ENCODE data around the gene HOXC13.
A peak's percentile ranks its signal among the peaks of the same experiment; 100 is the strongest.

Gene HOXC13

GRCh38 chr12:53975064-53975471 is 36.4 kb downstream of the HOXC13 start:
- no peaks in the 10 kb centered on the region for H3K9me2 ChIP-seq (replicated peaks; ENCODE audit: control insufficient read depth, low read length)
- no peaks in the 10 kb centered on the region for H3K36me3 ChIP-seq (ENCODE audit: control insufficient read depth, low read length)
- peak overlapping the region; percentile 71 for H3K4me2 ChIP-seq (ENCODE audit: low read length)
- peaks cover 38% of the 10 kb centered on the region for H3K4me1 ChIP-seq (ENCODE audit: control insufficient read depth, low read length)
- H3K9me3 ChIP-seq (ENCODE audit: control insufficient read depth, insufficient read depth, low read length) = no peaks in the 10 kb centered on the region
- H3K27me3 ChIP-seq (ENCODE audit: control insufficient read depth, low read length) = peaks cover 65% of the 10 kb centered on the region
- H4K20me1 ChIP-seq (ENCODE audit: control insufficient read depth, insufficient read depth, low read depth, low read length) = no peaks in the 10 kb centered on the region; the same call in 1 of the 2 replicates
- no peak for TF ChIP-seq EZH2phosphoT487 (IDR thresholded peaks at IDR 0.05; ENCODE audit: borderline replicate concordance, low read length)
- no peak for TF ChIP-seq CTCF (IDR thresholded peaks at IDR 0.05; ENCODE audit: low read depth, low read length, poor library complexity, severe bottlenecking)
- H3K4me3 ChIP-seq (ENCODE audit: low read length) = peak overlapping the region; percentile 69
- H3K27ac ChIP-seq (ENCODE audit: low read depth, low read length) = peak overlapping the region; percentile 22
- no peaks in the 10 kb centered on the region for H3F3A ChIP-seq (ENCODE audit: control insufficient read depth, insufficient read depth)
- H3K79me2 ChIP-seq (ENCODE audit: control insufficient read depth, low read length) = no peaks in the 10 kb centered on the region

GRCh38 chr12:53975479-53976152 is 37.0 kb downstream of the HOXC13 start:
- H3K27ac ChIP-seq (ENCODE audit: low read depth, low read length) = no peak overlapping the region
- peaks cover 60% of the 10 kb centered on the region for H3K27me3 ChIP-seq (ENCODE audit: control insufficient read depth, low read length)
- no peaks in the 10 kb centered on the region; the same call in 1 of the 2 replicates for H4K20me1 ChIP-seq (ENCODE audit: control insufficient read depth, insufficient read depth, low read depth, low read length)
- H3K4me2 ChIP-seq (ENCODE audit: low read length) = peak overlapping the region; percentile 71
- peaks cover 38% of the 10 kb centered on the region for H3K4me1 ChIP-seq (ENCODE audit: control insufficient read depth, low read length)
- TF ChIP-seq CTCF (IDR thresholded peaks at IDR 0.05; ENCODE audit: low read depth, low read length, poor library complexity, severe bottlenecking) (no peak), EZH2phosphoT487 (IDR thresholded peaks at IDR 0.05; ENCODE audit: borderline replicate concordance, low read length) (no peak)
- H3K9me2 ChIP-seq (replicated peaks; ENCODE audit: control insufficient read depth, low read length) = no peaks in the 10 kb centered on the region
- no peaks in the 10 kb centered on the region for H3K36me3 ChIP-seq (ENCODE audit: control insufficient read depth, low read length)
- peak overlapping the region; percentile 69 for H3K4me3 ChIP-seq (ENCODE audit: low read length)
- no peaks in the 10 kb centered on the region for H3K79me2 ChIP-seq (ENCODE audit: control insufficient read depth, low read length)
- H3F3A ChIP-seq (ENCODE audit: control insufficient read depth, insufficient read depth) = no peaks in the 10 kb centered on the region
- H3K9me3 ChIP-seq (ENCODE audit: control insufficient read depth, insufficient read depth, low read length) = no peaks in the 10 kb centered on the region

- Histone ChIP-seq H3F3A (ENCODE audit: control insufficient read depth, insufficient read depth) (peaks cover 4% of the 10 kb centered on the region; the same call in 1 of the 2 replicates), H3K9me2 (replicated peaks; ENCODE audit: control insufficient read depth, low read length) (no peaks in the 10 kb centered on the region), H3K4me1 (ENCODE audit: control insufficient read depth, low read length) (peaks cover 38% of the 10 kb centered on the region), H3K4me3 (ENCODE audit: low read length) (no peak overlapping the region), H3K79me2 (ENCODE audit: control insufficient read depth, low read length) (no peaks in the 10 kb centered on the region), H3K27me3 (ENCODE audit: control insufficient read depth, low read length) (peaks cover 53% of the 10 kb centered on the region), H3K9me3 (ENCODE audit: control insufficient read depth, insufficient read depth, low read length) (no peaks in the 10 kb centered on the region), H3K27ac (ENCODE audit: low read depth, low read length) (no peak overlapping the region), H3K4me2 (ENCODE audit: low read length) (no peak overlapping the region), H3K36me3 (ENCODE audit: control insufficient read depth, low read length) (no peaks in the 10 kb centered on the region), H4K20me1 (ENCODE audit: control insufficient read depth, insufficient read depth, low read depth, low read length) (no peaks in the 10 kb centered on the region; the same call in 1 of the 2 replicates)
- no peak for TF ChIP-seq EZH2phosphoT487 (IDR thresholded peaks at IDR 0.05; ENCODE audit: borderline replicate concordance, low read length)
These were observed 37.7 kb downstream of the HOXC13 start for GRCh38 chr12:53976172-53976822.

Measured in DOHH2 (cell line).